GM10266 (cell line): ENCODE measurements around the gene ABLIM2.

Experiments used
- DNase-seq: peaks from one replicate; pipeline ENCODE4 v3.0.0; 2012; ENCODE audit errors: extremely low spot score
- TF ChIP-seq, protein P1 (sequence below): IDR thresholded peaks from 2 replicates; pipeline ENCODE4 v1.5.1; 2012; ENCODE audit warnings: mild to moderate bottlenecking, low read depth; ENCODE audit not compliant: control insufficient read depth, insufficient read depth; ENCODE audit errors: missing control alignments

The ABLIM2 gene

DNA sequence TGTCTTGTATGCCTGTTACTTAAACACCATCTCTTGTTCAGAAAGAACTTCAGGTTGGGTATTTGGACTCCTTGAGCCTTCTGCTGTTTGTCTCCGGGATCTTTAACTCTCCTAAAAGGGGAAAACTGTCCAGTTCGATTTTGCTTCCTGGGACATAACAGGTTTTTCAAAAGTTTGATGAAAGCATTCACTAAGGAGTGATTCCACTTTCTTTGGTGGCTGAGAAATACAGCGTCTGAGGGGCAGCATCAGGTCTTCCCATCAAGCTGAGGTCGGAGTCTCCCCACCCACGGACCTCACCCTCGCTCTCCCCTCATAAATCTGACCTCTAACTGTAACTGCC, 220.4 kb downstream of the ABLIM2 start:
- TF ChIP-seq, protein P1, sequence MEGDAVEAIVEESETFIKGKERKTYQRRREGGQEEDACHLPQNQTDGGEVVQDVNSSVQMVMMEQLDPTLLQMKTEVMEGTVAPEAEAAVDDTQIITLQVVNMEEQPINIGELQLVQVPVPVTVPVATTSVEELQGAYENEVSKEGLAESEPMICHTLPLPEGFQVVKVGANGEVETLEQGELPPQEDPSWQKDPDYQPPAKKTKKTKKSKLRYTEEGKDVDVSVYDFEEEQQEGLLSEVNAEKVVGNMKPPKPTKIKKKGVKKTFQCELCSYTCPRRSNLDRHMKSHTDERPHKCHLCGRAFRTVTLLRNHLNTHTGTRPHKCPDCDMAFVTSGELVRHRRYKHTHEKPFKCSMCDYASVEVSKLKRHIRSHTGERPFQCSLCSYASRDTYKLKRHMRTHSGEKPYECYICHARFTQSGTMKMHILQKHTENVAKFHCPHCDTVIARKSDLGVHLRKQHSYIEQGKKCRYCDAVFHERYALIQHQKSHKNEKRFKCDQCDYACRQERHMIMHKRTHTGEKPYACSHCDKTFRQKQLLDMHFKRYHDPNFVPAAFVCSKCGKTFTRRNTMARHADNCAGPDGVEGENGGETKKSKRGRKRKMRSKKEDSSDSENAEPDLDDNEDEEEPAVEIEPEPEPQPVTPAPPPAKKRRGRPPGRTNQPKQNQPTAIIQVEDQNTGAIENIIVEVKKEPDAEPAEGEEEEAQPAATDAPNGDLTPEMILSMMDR: no peak

DNA sequence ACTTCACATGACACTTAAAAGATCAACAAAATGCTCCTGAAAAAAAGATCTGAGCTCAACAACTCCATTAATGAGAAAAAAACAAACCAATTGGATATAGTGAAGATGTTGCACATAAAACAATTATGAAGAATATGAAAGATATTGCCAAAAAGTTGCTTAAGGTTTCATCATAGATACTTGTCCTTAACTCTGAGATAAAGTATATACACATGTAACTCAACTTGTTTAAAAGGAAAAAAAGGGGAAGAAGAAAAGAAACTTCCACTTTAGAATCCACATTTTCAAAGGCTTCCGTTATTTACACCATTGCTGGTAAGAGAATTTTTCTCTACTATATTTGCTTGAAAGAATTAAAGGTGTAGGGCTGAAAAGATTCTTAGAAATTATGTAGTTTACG, 221.6 kb downstream of the ABLIM2 start:
- no peak for DNase-seq
- TF ChIP-seq, protein P1: no peak

More for the DNA sequence above, 220.4 kb downstream of the ABLIM2 start:
- no peak for DNase-seq

DNA sequence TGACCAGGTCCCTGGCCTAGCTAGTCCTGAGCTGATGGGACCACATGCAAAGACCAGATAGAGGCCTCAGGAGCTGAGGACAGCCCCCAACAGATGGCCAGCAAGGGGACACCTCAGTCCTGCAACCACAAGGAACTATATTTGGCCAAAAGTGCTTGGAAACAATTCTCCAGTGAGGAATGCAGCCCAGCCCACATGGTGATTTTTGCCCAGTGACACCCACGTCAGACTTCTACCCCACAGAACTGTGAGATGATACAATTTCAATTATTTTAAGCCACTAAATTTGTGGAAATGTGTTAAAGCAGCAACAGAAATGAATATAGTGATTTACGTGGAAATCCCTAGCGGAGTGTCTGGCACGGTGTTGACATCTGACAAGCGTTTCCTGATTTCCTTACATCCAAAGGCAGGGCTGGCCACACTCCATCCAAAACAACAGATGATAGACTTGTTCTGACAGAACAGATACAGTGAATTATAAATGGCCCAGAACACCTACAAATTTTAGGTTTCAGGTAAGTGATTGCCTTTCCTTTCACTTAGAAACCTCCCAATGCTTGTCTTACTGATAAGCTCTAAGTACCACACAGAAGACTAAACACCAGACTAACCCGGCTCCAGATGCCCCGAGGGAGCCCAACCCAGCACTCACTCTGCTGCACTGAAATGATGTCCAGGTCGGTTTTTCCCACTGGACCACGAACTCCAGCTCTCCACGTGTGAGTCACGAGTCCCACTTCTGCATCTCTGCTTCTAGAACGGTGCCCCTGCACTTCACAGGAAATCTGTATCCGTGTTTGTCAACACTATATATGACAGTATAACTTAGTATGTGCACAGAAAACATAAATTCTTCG, 224.7 kb downstream of the ABLIM2 start:
- DNase-seq: no peak
- TF ChIP-seq, protein P1: no peak

DNA sequence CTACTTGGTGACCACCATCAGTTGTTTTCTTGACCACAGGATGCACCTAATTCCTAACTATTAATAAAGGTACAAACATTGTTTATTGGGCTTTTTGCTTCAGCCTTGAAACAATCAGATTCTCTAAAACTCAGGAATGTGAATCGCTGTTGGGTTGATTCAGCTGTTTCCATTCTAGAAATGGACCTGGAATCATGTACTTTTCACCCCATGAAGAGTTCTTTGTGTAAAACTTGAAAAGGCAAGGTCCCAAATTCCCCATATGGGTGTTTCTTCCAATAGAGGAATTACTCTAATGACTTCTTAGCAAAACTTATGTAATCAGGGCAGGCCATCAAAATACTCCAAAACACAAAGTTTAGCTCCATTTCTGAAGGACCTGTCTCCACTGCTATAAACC, 226.3 kb downstream of the ABLIM2 start:
- TF ChIP-seq, protein P1: no peak
- no peak for DNase-seq

DNA sequence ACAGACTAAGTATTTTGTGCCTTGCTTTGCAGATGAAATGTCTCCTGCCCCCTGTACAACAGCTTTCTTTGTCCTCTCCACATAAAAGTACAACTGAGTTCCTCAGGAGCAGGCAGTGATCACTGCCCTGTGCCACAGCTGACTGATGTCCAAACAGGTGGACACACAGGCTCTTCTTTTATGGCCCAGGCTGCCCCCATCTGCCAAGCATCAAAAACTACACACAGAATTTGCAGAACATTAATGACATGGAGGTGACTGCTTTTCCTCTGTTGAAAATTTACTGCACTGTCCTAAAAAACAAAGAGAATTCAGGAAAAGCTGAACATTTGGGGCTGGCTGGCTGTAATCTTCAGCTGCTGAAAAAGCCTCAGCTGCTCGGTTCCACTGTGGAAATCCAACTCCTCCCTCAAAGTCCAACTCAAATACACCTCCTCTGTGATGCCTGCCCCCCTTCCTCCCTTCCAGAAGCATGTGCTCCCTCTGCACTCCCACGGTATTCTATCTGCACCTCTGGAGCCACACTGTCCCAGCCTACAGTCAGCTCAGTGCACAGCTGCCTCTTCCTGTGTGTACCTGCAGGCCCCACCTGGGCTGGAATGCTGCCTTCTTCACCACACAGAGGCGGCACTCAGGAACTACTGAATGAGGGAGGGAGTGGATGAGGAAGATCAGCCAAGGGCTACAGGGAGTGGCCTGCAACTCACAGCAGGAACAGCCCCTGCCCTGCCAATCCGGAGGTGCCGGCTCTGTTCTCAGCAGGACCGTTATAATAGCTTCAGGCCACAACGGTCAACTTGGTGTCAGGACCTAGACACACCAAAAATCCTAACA, 229.3 kb downstream of the ABLIM2 start:
- no peak for DNase-seq
- TF ChIP-seq, protein P1: no peak

DNA sequence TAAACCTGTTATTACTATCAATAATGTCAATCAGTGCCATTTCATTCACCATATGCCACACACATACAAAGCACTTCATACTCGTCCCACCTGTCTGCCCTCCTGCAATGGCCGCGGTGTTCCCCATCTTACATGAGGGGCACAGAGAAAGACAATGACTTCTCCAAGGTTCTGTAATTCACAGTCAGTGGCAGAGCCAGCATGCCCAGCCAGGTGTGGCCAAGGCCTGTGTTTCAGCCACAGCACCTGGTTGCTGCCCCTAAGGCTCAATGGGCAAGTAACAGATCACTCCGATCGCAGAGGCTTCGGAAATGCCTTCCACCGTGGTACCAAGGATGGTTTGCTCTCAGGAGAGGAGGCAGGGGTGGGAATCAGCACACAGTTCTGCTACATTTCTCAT, 229.9 kb downstream of the ABLIM2 start:
- DNase-seq: no peak
- TF ChIP-seq, protein P1: no peak

DNA sequence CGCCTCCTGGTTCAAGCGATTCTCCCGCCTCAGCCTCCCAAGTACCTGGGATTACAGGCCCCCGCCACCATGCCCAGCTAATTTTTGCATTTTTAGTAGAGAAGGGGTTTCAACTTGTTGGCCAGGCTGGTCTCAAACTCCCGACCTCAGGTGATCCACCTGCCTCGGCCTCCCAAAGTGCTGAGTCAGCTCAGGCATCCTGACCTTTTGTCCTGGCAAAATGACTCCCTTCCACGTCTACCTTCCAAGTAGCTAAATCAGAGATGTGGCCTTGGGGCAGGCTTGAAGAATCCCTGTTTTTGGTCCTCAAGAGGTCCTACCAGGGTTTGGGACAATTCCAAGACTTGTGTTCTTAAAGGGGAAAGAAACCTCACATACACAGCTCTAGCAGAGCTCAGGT, 231.8 kb downstream of the ABLIM2 start:
- TF ChIP-seq, protein P1: no peak
- no peak for DNase-seq
